IPS-18a (cell line): Measurements from ENCODE around the gene SS18L1.

Experiments
- H3K27ac ChIP-seq: one replicate; pipeline ENCODE4 v1.5.1; 2013; ENCODE audit warnings: low read length
- H3K27me3 ChIP-seq: one replicate; pipeline ENCODE4 v1.6.1; 2013; ENCODE audit warnings: mild to moderate bottlenecking, low read length; ENCODE audit not compliant: control insufficient read depth, insufficient read depth
- H3K36me3 ChIP-seq: one replicate; pipeline ENCODE4 v1.6.1; 2013; ENCODE audit warnings: low read depth, low read length; ENCODE audit not compliant: control insufficient read depth
- H3K4me1 ChIP-seq: one replicate; pipeline ENCODE4 v1.6.1; 2013; ENCODE audit warnings: low read depth, low read length; ENCODE audit not compliant: control insufficient read depth
- H3K4me3 ChIP-seq: one replicate; pipeline ENCODE4 v1.5.1; 2013; ENCODE audit warnings: low read length
- H3K9ac ChIP-seq: one replicate; pipeline ENCODE4 v1.6.1; 2013; ENCODE audit warnings: mild to moderate bottlenecking, low read length, moderate library complexity
- H3K9me3 ChIP-seq: one replicate; pipeline ENCODE4 v1.6.1; 2013; ENCODE audit warnings: low read depth, low read length; ENCODE audit not compliant: control insufficient read depth

SS18L1 gene

DNA sequence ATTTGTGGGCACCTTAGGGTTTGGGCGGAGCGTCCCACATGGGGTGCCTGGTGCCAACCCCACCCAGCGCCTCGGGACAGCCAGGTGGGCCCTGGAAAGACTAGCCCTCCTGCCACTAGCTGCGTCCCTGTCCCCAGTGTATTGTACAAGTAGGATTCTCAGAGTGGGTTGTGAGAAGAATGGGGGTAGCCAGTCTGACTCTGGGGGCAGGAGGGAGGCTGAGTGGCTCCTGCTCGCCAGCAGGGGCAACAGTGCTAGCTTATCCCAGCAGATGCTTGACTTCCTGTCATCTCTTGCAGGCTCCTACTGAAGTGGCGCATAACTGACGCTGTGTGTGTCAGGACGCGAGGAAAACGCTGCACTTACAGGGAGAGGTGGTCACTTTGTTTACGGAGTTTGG, 9.7 kb upstream of the SS18L1 start:
- H3K36me3 ChIP-seq = peaks cover 93% of the 10 kb centered on the region

GRCh38 chr20:62134735-62135231, 8.8 kb upstream of the SS18L1 start:
- H3K4me1 ChIP-seq = no peaks in the 10 kb centered on the region
- no peak overlapping the region for H3K27ac ChIP-seq
- H3K36me3 ChIP-seq = peaks cover 93% of the 10 kb centered on the region
- H3K27me3 ChIP-seq = no peaks in the 10 kb centered on the region
- H3K4me3 ChIP-seq = no peak overlapping the region
- H3K9ac ChIP-seq = no peak overlapping the region
- no peaks in the 10 kb centered on the region for H3K9me3 ChIP-seq

More for the DNA sequence above, 9.7 kb upstream of the SS18L1 start:
- Histone ChIP-seq H3K9me3 (no peaks in the 10 kb centered on the region), H3K9ac (no peak overlapping the region), H3K4me1 (no peaks in the 10 kb centered on the region), H3K27ac (no peak overlapping the region), H3K27me3 (no peaks in the 10 kb centered on the region), H3K4me3 (no peak overlapping the region)

- H3K27me3 ChIP-seq = no peaks in the 10 kb centered on the region
- no peaks in the 10 kb centered on the region for H3K9me3 ChIP-seq
- H3K36me3 ChIP-seq = peaks cover 93% of the 10 kb centered on the region
- no peak overlapping the region for H3K4me3 ChIP-seq
- no peak overlapping the region for H3K9ac ChIP-seq
- no peak overlapping the region for H3K27ac ChIP-seq
- no peaks in the 10 kb centered on the region for H3K4me1 ChIP-seq
Observed at GRCh38 chr20:62135573-62136266, 7.8 kb upstream of the SS18L1 start.

- Histone ChIP-seq H3K4me3 (no peak overlapping the region), H3K27ac (no peak overlapping the region), H3K9ac (no peak overlapping the region), H3K4me1 (peaks cover 4% of the 10 kb centered on the region), H3K27me3 (no peaks in the 10 kb centered on the region), H3K36me3 (peaks cover 89% of the 10 kb centered on the region), H3K9me3 (no peaks in the 10 kb centered on the region)
Observed at GRCh38 chr20:62136283-62137091, 7.1 kb upstream of the SS18L1 start.

DNA sequence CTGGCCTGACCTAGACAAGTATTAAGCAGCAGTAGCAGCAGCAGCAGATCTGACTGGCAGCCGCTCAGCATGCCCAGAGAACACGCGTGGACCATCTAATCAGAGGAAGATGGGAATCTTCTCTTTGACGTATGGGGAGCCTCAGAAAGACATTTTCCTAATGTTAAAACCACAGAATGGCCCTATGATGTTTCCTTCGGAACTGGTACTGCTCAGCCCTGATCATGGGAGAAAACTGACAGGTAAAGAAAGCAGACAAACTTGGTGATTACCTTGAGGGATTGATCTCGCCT, 6.5 kb upstream of the SS18L1 start:
- Histone ChIP-seq H3K4me3 (no peak overlapping the region), H3K36me3 (peaks cover 84% of the 10 kb centered on the region), H3K27me3 (no peaks in the 10 kb centered on the region), H3K4me1 (peaks cover 6% of the 10 kb centered on the region), H3K27ac (no peak overlapping the region), H3K9me3 (no peaks in the 10 kb centered on the region), H3K9ac (no peak overlapping the region)

GRCh38 chr20:62137478-62138203, 5.9 kb upstream of the SS18L1 start:
- H3K36me3 ChIP-seq = peaks cover 78% of the 10 kb centered on the region
- no peak overlapping the region for H3K4me3 ChIP-seq
- H3K9ac ChIP-seq = no peak overlapping the region
- peaks cover 6% of the 10 kb centered on the region for H3K4me1 ChIP-seq
- H3K9me3 ChIP-seq = no peaks in the 10 kb centered on the region
- H3K27me3 ChIP-seq = no peaks in the 10 kb centered on the region
- H3K27ac ChIP-seq = no peak overlapping the region

- H3K4me3 ChIP-seq = no peak overlapping the region
- no peaks in the 10 kb centered on the region for H3K9me3 ChIP-seq
- peaks cover 73% of the 10 kb centered on the region for H3K36me3 ChIP-seq
- H3K27ac ChIP-seq = no peak overlapping the region
- no peak overlapping the region for H3K9ac ChIP-seq
- no peaks in the 10 kb centered on the region for H3K27me3 ChIP-seq
- H3K4me1 ChIP-seq = peaks cover 6% of the 10 kb centered on the region
Observed at GRCh38 chr20:62138204-62138543, 5.4 kb upstream of the SS18L1 start.

DNA sequence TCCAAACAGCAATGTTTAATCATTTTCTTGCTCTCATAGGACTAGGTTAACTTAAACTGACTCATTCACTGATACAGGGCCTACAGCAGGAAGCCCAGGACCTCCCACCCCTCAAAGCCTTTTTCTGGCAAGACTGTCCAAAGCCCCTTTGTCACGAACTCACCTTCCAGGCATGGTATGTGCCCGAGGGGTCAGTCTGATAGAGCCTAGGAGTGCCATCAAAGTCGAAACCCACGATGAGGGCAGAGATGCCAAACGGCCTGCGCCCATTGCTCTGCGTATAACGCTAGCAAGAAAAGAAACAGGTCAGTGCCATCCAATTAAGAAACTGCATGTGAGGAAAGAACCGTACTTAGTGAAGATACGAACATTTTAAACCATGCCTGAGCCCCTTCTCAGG, 4.7 kb upstream of the SS18L1 start:
- H3K9me3 ChIP-seq = no peaks in the 10 kb centered on the region
- H3K4me1 ChIP-seq = peaks cover 6% of the 10 kb centered on the region
- H3K27me3 ChIP-seq = no peaks in the 10 kb centered on the region
- peaks cover 68% of the 10 kb centered on the region for H3K36me3 ChIP-seq
- H3K4me3 ChIP-seq = no peak overlapping the region
- no peak overlapping the region for H3K9ac ChIP-seq
- H3K27ac ChIP-seq = no peak overlapping the region

DNA sequence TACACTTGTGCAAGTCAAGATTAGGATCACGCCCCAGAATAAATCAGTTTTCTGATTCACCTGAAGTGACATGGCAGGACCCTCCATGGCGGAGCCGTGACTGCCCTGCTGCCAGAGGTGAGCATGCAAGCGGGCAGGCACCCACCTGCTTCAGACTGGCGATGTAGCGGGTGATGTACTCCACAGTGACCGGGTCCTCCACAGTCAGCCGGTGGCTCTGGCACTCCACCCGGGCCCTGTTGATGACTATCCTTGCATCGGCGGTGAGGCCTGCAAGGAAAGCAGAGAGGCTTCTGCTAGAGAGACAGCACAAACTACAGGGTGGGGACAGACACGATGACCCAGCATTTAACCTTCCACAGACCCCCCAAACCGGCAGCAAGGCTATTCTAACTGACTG, 3.9 kb upstream of the SS18L1 start:
- no peak overlapping the region for H3K4me3 ChIP-seq
- H3K9me3 ChIP-seq = no peaks in the 10 kb centered on the region
- no peak overlapping the region for H3K27ac ChIP-seq
- peaks cover 63% of the 10 kb centered on the region for H3K36me3 ChIP-seq
- H3K9ac ChIP-seq = no peak overlapping the region
- peaks cover 8% of the 10 kb centered on the region for H3K4me1 ChIP-seq
- no peaks in the 10 kb centered on the region for H3K27me3 ChIP-seq

- H3K9me3 ChIP-seq = no peaks in the 10 kb centered on the region
- H3K36me3 ChIP-seq = peaks cover 57% of the 10 kb centered on the region
- no peak overlapping the region for H3K9ac ChIP-seq
- H3K4me1 ChIP-seq = peaks cover 12% of the 10 kb centered on the region
- no peaks in the 10 kb centered on the region for H3K27me3 ChIP-seq
- H3K4me3 ChIP-seq = no peak overlapping the region
- no peak overlapping the region for H3K27ac ChIP-seq
Observed at GRCh38 chr20:62141043-62141396, 2.5 kb upstream of the SS18L1 start.

- Histone ChIP-seq H3K27me3 (no peaks in the 10 kb centered on the region), H3K27ac (no peak overlapping the region), H3K36me3 (peaks cover 51% of the 10 kb centered on the region), H3K9me3 (no peaks in the 10 kb centered on the region), H3K4me3 (peak overlapping the region; percentile 88), H3K9ac (peak overlapping the region; percentile 75), H3K4me1 (peaks cover 12% of the 10 kb centered on the region)
Observed at GRCh38 chr20:62141397-62142251, 1.9 kb upstream of the SS18L1 start.
